Stimulated activated CD4-positive, alpha-beta T cell treated with anti-CD3 and anti-CD28 coated beads, Interleukin-1b, Interleukin-23, amount 100 ng/mL, for 48 hours (primary cell): ENCODE results near the gene UBAC1.

Experiments used
- DNase-seq: peaks from one replicate; pipeline ENCODE4 v3.0.0-alpha.2; 2020

Gene UBAC1

GRCh38 chr9:135993409-135993742 lies 32.2 kb upstream of the UBAC1 start:
- DNase-seq = no peak

DNA sequence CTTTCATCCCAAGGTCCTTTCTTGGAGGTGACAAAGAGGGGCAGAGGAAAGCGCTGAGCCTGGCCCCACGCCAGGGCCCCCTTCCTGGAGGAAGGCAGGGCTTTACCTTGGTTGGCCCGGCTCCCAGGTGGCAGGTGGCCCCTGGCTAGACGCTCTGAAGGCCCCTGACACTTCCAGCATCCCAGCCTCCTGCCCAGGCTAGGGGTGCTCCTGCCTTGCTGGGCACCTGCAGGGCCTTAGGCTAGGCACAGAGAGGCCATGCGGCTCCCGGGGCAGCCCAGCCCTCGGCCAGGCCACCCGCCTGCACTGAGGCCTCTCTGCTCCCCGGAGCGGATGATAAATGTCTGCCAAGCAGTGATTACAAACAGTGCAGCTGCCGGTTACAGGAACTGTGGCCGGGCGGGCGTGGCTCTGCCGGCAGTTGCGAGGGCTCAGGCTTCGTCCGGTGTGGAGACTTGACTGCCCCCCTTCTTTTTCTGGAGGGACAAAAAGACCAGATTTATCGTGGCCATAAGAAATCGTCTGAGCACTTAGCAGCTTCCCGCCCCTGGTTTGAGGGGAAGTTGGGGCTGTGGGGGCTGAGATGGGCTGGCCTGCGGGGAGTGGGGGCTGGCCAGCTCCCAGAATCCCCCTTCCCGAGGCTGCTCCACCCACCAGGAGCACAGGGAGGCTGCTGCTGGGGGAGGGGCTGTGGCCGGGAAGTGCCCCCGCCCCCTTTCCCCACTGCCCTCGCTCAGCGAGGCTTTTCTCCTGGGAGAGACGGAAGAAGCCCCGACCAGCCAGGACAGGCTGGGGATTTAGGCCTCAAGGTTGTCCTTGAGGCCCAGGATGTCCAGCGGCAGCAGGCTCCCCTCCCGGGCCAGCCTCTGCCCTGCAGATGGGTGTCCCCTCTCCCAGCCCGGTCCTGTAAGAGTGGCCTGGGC lies 31.6 kb upstream of the UBAC1 start:
- DNase-seq = peak; percentile 32

- DNase-seq = no peak
These were observed 30.6 kb upstream of the UBAC1 start for GRCh38 chr9:135991771-135992170.

GRCh38 chr9:135990468-135991429 lies 29.6 kb upstream of the UBAC1 start:
- peak; percentile 50 for DNase-seq

DNA sequence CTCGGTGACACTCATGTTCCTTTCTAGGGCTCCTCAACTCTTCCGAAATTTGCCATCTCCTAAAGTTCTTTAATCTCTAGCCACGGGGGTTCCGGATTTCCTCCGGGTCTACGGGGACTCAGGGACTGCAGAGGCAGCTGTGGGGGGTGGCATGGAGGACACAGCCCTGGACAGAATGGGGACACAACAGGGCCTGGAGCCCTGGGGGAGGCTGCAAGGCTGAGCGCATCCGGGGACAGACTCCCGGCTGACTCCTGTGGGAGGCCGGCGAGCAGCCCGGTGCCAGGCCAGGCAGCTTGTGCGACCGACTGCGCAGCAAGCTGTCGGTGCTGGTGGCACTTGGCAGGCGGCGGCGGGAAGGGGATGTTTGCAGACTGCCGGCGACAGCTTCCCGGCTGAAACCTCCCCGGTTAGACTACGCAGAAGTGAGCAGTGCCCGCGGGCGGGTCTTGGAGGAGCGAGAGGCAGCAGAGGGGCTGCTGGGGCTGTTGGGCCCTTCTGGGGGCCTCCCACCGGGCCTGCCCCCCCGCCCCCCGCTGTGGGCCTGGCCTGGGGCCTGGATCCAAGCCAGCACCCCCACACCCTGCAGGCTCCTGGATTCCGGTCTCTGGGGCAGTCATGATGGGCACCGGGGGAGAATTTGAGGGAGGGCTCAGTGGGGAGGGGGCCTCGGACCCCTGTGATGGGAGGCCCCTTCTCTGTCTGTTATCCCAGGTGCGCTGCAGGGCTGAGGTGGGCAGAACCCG lies 28.7 kb upstream of the UBAC1 start:
- peak; percentile 24 for DNase-seq

- no peak for DNase-seq
These were observed 28.0 kb upstream of the UBAC1 start for GRCh38 chr9:135989157-135989556.

GRCh38 chr9:135988493-135988892 lies 27.3 kb upstream of the UBAC1 start:
- no peak for DNase-seq

DNA sequence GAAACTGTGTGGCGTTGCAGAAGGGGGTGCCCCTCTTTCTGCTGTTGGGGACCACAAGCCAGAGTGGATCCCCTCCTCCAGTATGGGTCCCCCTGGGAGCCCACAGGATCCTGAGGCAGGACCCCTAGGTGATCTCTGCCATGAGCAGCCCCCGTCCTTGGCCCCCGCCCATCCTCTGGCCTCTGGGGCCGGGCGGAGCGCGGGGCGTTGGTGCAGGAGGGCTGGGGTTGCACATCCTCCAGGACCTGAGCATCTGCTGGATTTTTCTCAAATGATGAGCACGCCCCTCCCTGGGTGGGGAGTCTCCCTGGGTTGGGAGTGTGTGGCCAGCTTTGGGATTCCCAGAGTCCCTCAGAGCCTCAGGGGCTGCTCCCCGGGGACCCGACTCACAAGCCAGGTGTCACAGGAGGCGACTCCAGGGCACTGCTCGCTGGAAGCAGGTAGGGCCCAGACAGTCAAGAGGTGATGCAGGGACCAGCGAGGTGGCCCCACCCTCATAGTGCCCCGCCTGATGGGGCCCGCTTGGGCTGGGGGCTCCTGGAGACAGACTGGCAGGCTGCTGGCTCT lies 26.7 kb upstream of the UBAC1 start:
- no peak for DNase-seq

DNA sequence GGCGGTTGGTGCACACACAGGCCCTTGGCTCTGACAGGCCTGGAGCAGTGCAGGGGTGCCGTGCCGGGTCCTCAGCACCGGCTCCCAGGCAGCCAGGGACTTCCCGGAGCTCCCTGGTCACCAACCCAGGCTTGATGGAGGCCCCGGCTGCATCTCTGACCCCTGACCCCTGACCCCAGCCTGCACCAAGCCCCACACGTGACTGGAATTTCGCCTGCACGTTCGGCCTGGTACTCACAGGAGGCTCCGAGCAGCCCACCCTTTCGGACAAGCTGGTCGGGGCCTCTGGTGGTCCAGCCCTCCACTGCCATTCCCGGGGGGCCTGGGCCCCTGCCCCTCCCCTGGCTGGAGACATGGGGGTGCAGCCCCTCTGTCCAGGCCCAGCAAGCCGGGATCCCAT lies 25.4 kb upstream of the UBAC1 start:
- no peak for DNase-seq

- DNase-seq = no peak
These were observed 24.7 kb upstream of the UBAC1 start for GRCh38 chr9:135985889-135986288.

- DNase-seq = no peak
These were observed 24.2 kb upstream of the UBAC1 start for GRCh38 chr9:135985459-135985774.

DNA sequence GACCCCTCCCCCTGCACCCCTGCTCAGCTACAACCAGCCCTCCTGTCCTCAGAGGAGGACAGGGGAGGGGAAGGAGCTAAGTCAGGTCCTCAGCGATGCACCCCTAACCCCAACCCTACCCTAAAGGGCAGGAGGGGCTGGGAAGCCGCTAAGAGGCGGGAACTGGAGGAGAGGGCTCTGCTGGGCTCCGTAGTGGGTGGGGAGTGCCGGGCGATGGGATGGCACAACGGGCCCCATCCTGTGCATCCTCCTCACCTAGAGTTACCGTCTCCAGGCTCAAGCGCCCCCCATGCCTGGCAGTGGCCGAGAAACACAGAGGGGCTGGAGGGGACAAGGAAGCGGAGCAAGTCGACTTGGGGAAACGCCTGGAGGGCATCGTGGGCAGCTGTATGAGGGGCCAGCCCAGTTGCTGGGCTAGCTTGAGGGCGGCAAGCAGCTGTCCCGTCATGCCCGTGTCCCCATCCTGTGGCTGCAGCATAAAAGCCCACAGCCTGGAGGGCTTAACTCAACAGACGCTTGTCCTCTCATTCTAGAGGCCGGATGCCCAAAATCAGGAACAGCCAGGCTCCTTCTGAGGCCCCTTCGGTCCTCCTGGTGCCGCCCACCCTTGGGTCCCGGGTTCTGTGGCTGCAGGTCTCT lies 23.0 kb upstream of the UBAC1 start:
- no peak for DNase-seq

DNA sequence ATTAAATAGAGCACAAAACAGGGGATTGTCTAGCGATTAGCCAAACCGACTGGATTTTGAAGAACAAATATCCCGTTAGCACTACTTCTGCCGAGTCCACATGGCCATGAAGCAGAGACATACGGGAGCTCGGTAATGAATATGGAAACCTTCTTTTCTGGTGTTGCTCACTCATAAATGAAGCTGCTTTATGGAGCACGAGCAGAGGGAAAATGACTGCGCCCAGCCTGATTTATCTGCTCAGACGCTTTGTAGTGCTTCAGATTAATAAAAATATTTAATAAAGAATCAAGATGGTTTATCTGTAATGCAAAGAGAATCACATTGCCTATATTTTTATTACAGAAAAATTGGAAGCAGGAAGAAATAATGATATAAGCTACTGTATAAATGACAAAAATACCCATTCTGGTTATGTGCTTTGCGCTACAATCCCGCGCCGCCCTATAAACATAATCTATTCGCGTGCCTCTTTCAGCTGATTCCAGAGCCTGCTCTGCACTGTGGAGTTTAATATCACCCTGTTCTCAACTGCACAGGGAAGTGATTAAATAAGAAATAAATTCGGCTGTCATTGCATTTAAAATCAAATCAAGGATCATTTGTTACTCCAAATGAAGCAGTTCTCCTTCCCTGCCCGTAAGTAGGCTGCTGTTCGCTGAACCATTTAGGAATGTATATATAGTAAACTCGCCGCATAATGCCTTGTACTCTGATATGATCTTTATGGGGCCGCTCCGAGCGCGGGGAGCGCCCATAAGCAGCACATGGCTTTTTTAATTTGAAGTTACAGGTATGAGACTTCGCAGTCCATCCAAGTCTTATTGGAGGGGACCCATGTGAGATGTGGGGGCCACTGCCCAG lies 22.3 kb upstream of the UBAC1 start:
- no peak for DNase-seq

- DNase-seq = no peak
These were observed 21.5 kb upstream of the UBAC1 start for GRCh38 chr9:135982499-135983207.

GRCh38 chr9:135980926-135981630 lies 19.9 kb upstream of the UBAC1 start:
- no peak for DNase-seq

GRCh38 chr9:135979547-135980166 lies 18.5 kb upstream of the UBAC1 start:
- no peak for DNase-seq

GRCh38 chr9:135978642-135979546 lies 17.7 kb upstream of the UBAC1 start:
- DNase-seq = peak; percentile 32

- no peak for DNase-seq
These were observed 15.8 kb upstream of the UBAC1 start for GRCh38 chr9:135976944-135977343.
